Measurements from ENCODE around the gene CFAP100. TPM values are rescaled to one million over a fixed set of nuclear protein-coding genes. Genes with fewer than 3 reads are reported as not detected.

CFAP100 gene
- total and polyA plus RNA-seq, 7 experiments from 2014 or later: not detected

DNA sequence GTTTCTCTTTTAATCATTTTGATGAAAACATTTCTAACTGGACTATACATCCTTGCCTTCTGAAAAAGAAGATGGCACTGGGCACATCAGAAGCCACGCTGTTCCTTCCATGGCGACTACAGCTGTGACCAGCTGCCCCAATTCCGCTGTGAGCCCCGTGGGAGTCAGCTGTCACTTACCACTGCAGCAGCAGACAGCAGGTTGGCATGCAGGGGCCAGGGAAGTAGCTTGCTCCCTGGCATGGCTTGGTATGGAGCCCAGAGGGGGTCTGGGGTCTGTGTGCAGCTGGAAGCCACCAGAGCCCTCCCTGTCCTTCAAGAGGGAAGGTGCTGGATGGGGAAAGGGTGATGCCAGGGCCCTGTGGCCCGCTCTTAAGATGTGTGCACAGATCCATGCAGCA, 85.5 kb downstream of the CFAP100 start:
- H3K27me3 Mint-ChIP-seq: peaks cover 0 to 6% (median 0%) of the 10 kb centered on the region in 5 donors
- H3K36me3 ChIP-seq (ENCODE audit: control insufficient read depth in 2 of 3, insufficient read depth in 3 of 3, low read length in 3 of 3): no peaks in the 10 kb centered on the region
- no peaks in the 10 kb centered on the region for H3K9me3 ChIP-seq (ENCODE audit: control insufficient read depth in 2 of 3, low read length in 3 of 3)
- peaks cover 0 to 3% (median 0%) of the 10 kb centered on the region in 11 donors for H3K9me3 Mint-ChIP-seq
- ChIA-PET CTCF (no interaction called here), POLR2A (interaction anchor here (0.5 kb wide), 1 partner anchor 157 kb away, joined by 4 read pairs; no protein-coding TSS in a partner anchor)
- peaks cover 7 to 10% (median 9%) of the 10 kb centered on the region in 7 donors for H3K4me1 Mint-ChIP-seq
- no peak overlapping the region for H3K4me3 ChIP-seq (ENCODE audit: low read length)
- no peaks in the 10 kb centered on the region for H3K27me3 ChIP-seq (ENCODE audit: control insufficient read depth in 2 of 2, insufficient read depth in 2 of 2, low read length in 2 of 2)
- H3K27ac Mint-ChIP-seq: no peak overlapping the region
- peaks cover 0 to 3% (median 0%) of the 10 kb centered on the region in 5 donors for H3K36me3 Mint-ChIP-seq
- no peak overlapping the region for H3K27ac ChIP-seq (ENCODE audit: low read depth, low read length)
- ATAC-seq (no peak), DNase-seq (no peak)
- H3K4me3 Mint-ChIP-seq: no peak overlapping the region
- intact Hi-C loops (cut with micrococcal nuclease): no loop called here
- H3K4me1 ChIP-seq (ENCODE audit: control insufficient read depth in 2 of 2, insufficient read depth in 2 of 2, low read length in 2 of 2): peaks cover 0 to 4% of the 10 kb centered on the region in 2 donors

- H3K27me3 Mint-ChIP-seq: peaks cover 0 to 6% (median 0%) of the 10 kb centered on the region in 5 donors
- ChIA-PET POLR2A (no interaction called here), CTCF (no interaction called here)
- H3K4me3 Mint-ChIP-seq: no peak overlapping the region
- Histone ChIP-seq H3K4me1 (ENCODE audit: control insufficient read depth in 2 of 2, insufficient read depth in 2 of 2, low read length in 2 of 2) (peaks cover 0 to 4% of the 10 kb centered on the region in 2 donors), H3K36me3 (ENCODE audit: control insufficient read depth in 2 of 3, insufficient read depth in 3 of 3, low read length in 3 of 3) (no peaks in the 10 kb centered on the region), H3K27me3 (ENCODE audit: control insufficient read depth in 2 of 2, insufficient read depth in 2 of 2, low read length in 2 of 2) (no peaks in the 10 kb centered on the region), H3K4me3 (ENCODE audit: low read length) (no peak overlapping the region), H3K27ac (ENCODE audit: low read depth, low read length) (no peak overlapping the region), H3K9me3 (ENCODE audit: control insufficient read depth in 2 of 3, low read length in 3 of 3) (no peaks in the 10 kb centered on the region)
- H3K36me3 Mint-ChIP-seq: peaks cover 0 to 3% (median 0%) of the 10 kb centered on the region in 5 donors
- ATAC-seq (no peak), DNase-seq (no peak)
- intact Hi-C loops (cut with micrococcal nuclease): no loop called here
- H3K27ac Mint-ChIP-seq: peak overlapping the region in 1 of 9 donors; percentile 18
- H3K9me3 Mint-ChIP-seq: peaks cover 0 to 3% (median 0%) of the 10 kb centered on the region in 11 donors
- peaks cover 7 to 10% (median 9%) of the 10 kb centered on the region in 7 donors for H3K4me1 Mint-ChIP-seq
These were observed 86.2 kb downstream of the CFAP100 start for GRCh38 chr3:126480861-126481260.

GRCh38 chr3:126481808-126482502, 87.2 kb downstream of the CFAP100 start:
- Mint-ChIP-seq H3K4me1 (peaks cover 7 to 12% (median 11%) of the 10 kb centered on the region in 7 donors), H3K4me3 (no peak overlapping the region)
- H3K4me3 ChIP-seq (ENCODE audit: low read length): no peak overlapping the region

GRCh38 chr3:126482503-126483255, 88.0 kb downstream of the CFAP100 start:
- H3K36me3 Mint-ChIP-seq: no peaks in the 10 kb centered on the region
- no peaks in the 10 kb centered on the region for H3K36me3 ChIP-seq (ENCODE audit: control insufficient read depth in 2 of 3, insufficient read depth in 3 of 3, low read length in 3 of 3)
- H3K4me1 Mint-ChIP-seq: peaks cover 8 to 13% (median 12%) of the 10 kb centered on the region in 7 donors
- intact Hi-C loops (cut with micrococcal nuclease): no loop called here
- DNase-seq: no peak
- peaks cover 0 to 9% of the 10 kb centered on the region in 2 donors for H3K4me1 ChIP-seq (ENCODE audit: control insufficient read depth in 2 of 2, insufficient read depth in 2 of 2, low read length in 2 of 2)
- H3K9me3 Mint-ChIP-seq: no peaks in the 10 kb centered on the region
- H3K27me3 ChIP-seq (ENCODE audit: control insufficient read depth in 2 of 2, insufficient read depth in 2 of 2, low read length in 2 of 2): no peaks in the 10 kb centered on the region
- ATAC-seq: no peak
- no peak overlapping the region for H3K27ac Mint-ChIP-seq
- POLR2A ChIA-PET: no interaction called here
- H3K4me3 Mint-ChIP-seq: no peak overlapping the region
- no peak overlapping the region for H3K27ac ChIP-seq (ENCODE audit: low read depth, low read length)
- H3K27me3 Mint-ChIP-seq: peaks cover 0 to 3% (median 0%) of the 10 kb centered on the region in 5 donors
- CTCF ChIA-PET: no interaction called here
- no peak overlapping the region for H3K4me3 ChIP-seq (ENCODE audit: low read length)
- no peaks in the 10 kb centered on the region for H3K9me3 ChIP-seq (ENCODE audit: control insufficient read depth in 2 of 3, low read length in 3 of 3)

More at GRCh38 chr3:126481808-126482502, 87.2 kb downstream of the CFAP100 start:
- Mint-ChIP-seq H3K9me3 (no peaks in the 10 kb centered on the region), H3K36me3 (no peaks in the 10 kb centered on the region), H3K27me3 (peaks cover 0 to 6% (median 0%) of the 10 kb centered on the region in 5 donors), H3K27ac (no peak overlapping the region)
- Histone ChIP-seq H3K4me1 (ENCODE audit: control insufficient read depth in 2 of 2, insufficient read depth in 2 of 2, low read length in 2 of 2) (peaks cover 0 to 4% of the 10 kb centered on the region in 2 donors), H3K9me3 (ENCODE audit: control insufficient read depth in 2 of 3, low read length in 3 of 3) (no peaks in the 10 kb centered on the region), H3K36me3 (ENCODE audit: control insufficient read depth in 2 of 3, insufficient read depth in 3 of 3, low read length in 3 of 3) (no peaks in the 10 kb centered on the region), H3K27me3 (ENCODE audit: control insufficient read depth in 2 of 2, insufficient read depth in 2 of 2, low read length in 2 of 2) (no peaks in the 10 kb centered on the region), H3K27ac (ENCODE audit: low read depth, low read length) (no peak overlapping the region)
- ChIA-PET POLR2A (no interaction called here), CTCF (no interaction called here)
- intact Hi-C loops (cut with micrococcal nuclease): no loop called here
- ATAC-seq (no peak), DNase-seq (no peak)

GRCh38 chr3:126483321-126483761, 88.6 kb downstream of the CFAP100 start:
- intact Hi-C loops (cut with micrococcal nuclease): no loop called here
- no peak for ATAC-seq
- Mint-ChIP-seq H3K27ac (no peak overlapping the region), H3K9me3 (no peaks in the 10 kb centered on the region), H3K4me1 (peaks cover 8 to 13% (median 12%) of the 10 kb centered on the region in 7 donors), H3K4me3 (no peak overlapping the region), H3K27me3 (peaks cover 0 to 3% (median 0%) of the 10 kb centered on the region in 5 donors), H3K36me3 (no peaks in the 10 kb centered on the region)
- ChIA-PET POLR2A (no interaction called here), CTCF (no interaction called here)
- no peaks in the 10 kb centered on the region for H3K27me3 ChIP-seq (ENCODE audit: control insufficient read depth in 2 of 2, insufficient read depth in 2 of 2, low read length in 2 of 2)
- H3K4me1 ChIP-seq (ENCODE audit: control insufficient read depth in 2 of 2, insufficient read depth in 2 of 2, low read length in 2 of 2): peaks cover 0 to 9% of the 10 kb centered on the region in 2 donors
- DNase-seq: no peak
- H3K4me3 ChIP-seq (ENCODE audit: low read length): no peak overlapping the region
- H3K9me3 ChIP-seq (ENCODE audit: control insufficient read depth in 2 of 3, low read length in 3 of 3): no peaks in the 10 kb centered on the region
- H3K27ac ChIP-seq (ENCODE audit: low read depth, low read length): no peak overlapping the region
- H3K36me3 ChIP-seq (ENCODE audit: control insufficient read depth in 2 of 3, insufficient read depth in 3 of 3, low read length in 3 of 3): no peaks in the 10 kb centered on the region

DNA sequence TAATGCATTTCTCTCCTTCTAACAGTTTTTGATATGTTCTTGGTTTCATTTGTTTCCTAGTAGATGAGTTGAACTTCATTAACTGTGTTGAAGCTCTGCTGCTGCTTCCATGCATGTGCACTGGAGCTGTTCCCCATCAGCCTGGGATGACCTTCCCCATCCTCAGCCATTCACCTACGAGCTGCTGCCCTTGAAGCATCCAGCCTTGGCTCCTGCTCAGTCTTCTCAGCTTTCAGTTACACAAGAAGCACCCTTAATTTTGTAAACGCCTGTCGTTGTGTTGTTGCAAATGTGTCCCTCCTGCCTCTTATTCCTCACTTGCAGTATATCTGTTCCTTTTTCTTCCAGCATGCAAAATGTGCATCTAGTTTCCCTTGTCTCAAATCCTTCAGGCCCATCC, 89.4 kb downstream of the CFAP100 start:
- H3K4me1 ChIP-seq (ENCODE audit: control insufficient read depth in 2 of 2, insufficient read depth in 2 of 2, low read length in 2 of 2): peaks cover 0 to 9% of the 10 kb centered on the region in 2 donors
- Mint-ChIP-seq H3K4me1 (peaks cover 8 to 13% (median 12%) of the 10 kb centered on the region in 7 donors), H3K9me3 (no peaks in the 10 kb centered on the region), H3K27ac (peak overlapping the region in 1 of 9 donors; percentile 73), H3K4me3 (no peak overlapping the region), H3K27me3 (peaks cover 0 to 3% (median 0%) of the 10 kb centered on the region in 5 donors), H3K36me3 (no peaks in the 10 kb centered on the region)
- intact Hi-C loops (cut with micrococcal nuclease): no loop called here
- no peaks in the 10 kb centered on the region for H3K36me3 ChIP-seq (ENCODE audit: control insufficient read depth in 2 of 3, insufficient read depth in 3 of 3, low read length in 3 of 3)
- no peaks in the 10 kb centered on the region for H3K27me3 ChIP-seq (ENCODE audit: control insufficient read depth in 2 of 2, insufficient read depth in 2 of 2, low read length in 2 of 2)
- no peak for DNase-seq
- no peak overlapping the region for H3K27ac ChIP-seq (ENCODE audit: low read depth, low read length)
- ChIA-PET CTCF (no interaction called here), POLR2A (no interaction called here)
- no peak for ATAC-seq
- no peaks in the 10 kb centered on the region for H3K9me3 ChIP-seq (ENCODE audit: control insufficient read depth in 2 of 3, low read length in 3 of 3)
- H3K4me3 ChIP-seq (ENCODE audit: low read length): no peak overlapping the region

Data from naive thymus-derived CD4-positive, alpha-beta T cell (primary cell).